Skeletal muscle tissue (tissue), 4 donors: ENCODE data around the gene TOR4A. TPM values are rescaled to one million over a fixed set of nuclear protein-coding genes. Genes with fewer than 3 reads are reported as not detected.

Source experiments
- H3K27ac ChIP-seq: one replicate; pipeline ENCODE4 v1.7.0; 2013; ENCODE audit warnings: mild to moderate bottlenecking, low read depth, low read length, inconsistent platforms
- H3K27me3 ChIP-seq, 3 donors: one replicate each; pipeline ENCODE4 v1.7.0; 2013; ENCODE audit warnings: low read length in 3 of 3; ENCODE audit not compliant: control insufficient read depth in 3 of 3, insufficient read depth in 3 of 3
- H3K36me3 ChIP-seq, 3 donors: one replicate each; pipeline ENCODE4 v1.7.0; 2013; ENCODE audit warnings: low read length in 3 of 3; ENCODE audit not compliant: control insufficient read depth in 3 of 3, insufficient read depth in 3 of 3
- H3K4me1 ChIP-seq, 3 donors: one replicate each; pipeline ENCODE4 v1.7.0; 2013; ENCODE audit warnings: low read length in 3 of 3, mild to moderate bottlenecking in 3 of 3; ENCODE audit not compliant: control insufficient read depth in 3 of 3, insufficient read depth in 3 of 3
- H3K4me3 ChIP-seq, 3 donors: one replicate each; pipeline ENCODE4 v1.7.0; 2013; ENCODE audit warnings: low read length in 3 of 3
- H3K9ac ChIP-seq, 3 donors: one replicate each; pipeline ENCODE4 v1.7.0; 2013; ENCODE audit warnings: low read length in 3 of 3, mild to moderate bottlenecking in 3 of 3, moderate library complexity in 2 of 3, low read depth in 1 of 3
- H3K9me3 ChIP-seq, 3 donors: one replicate each; pipeline ENCODE4 v1.7.0; 2013; ENCODE audit warnings: low read length in 3 of 3; ENCODE audit not compliant: control insufficient read depth in 3 of 3
- total RNA-seq: library from RNA; depleted of rRNA; stranded (reverse); fragments of >200 nt; gene quantifications from one replicate; pipeline ENCODE4 v1.2.3, GENCODE V29; 2014
- donor health status: Osteomylitis.

The TOR4A gene
- total RNA-seq, 1 donor from 2014 or later, result 2.1 TPM

GRCh38 chr9:137305798-137306065, 28.2 kb downstream of the TOR4A start:
- Histone ChIP-seq H3K4me1 (peaks cover 41 to 52% (median 43%) of the 10 kb centered on the region in 3 donors), H3K27me3 (peaks cover 18 to 66% (median 48%) of the 10 kb centered on the region in 3 donors), H3K27ac (peak overlapping the region; percentile 63), H3K9ac (peak overlapping the region in 1 of 3 donors; percentile 72), H3K9me3 (no peaks in the 10 kb centered on the region), H3K4me3 (peak overlapping the region; percentile 14 to 63 (median 61)), H3K36me3 (no peaks in the 10 kb centered on the region)

- peak overlapping the region; percentile 63 for H3K27ac ChIP-seq
- no peaks in the 10 kb centered on the region for H3K36me3 ChIP-seq
- H3K9me3 ChIP-seq, result no peaks in the 10 kb centered on the region
- H3K4me1 ChIP-seq, result peaks cover 42 to 52% (median 43%) of the 10 kb centered on the region in 3 donors
- peak overlapping the region in 2 of 3 donors; percentile 38 to 72 for H3K9ac ChIP-seq
- peaks cover 22 to 65% (median 46%) of the 10 kb centered on the region in 3 donors for H3K27me3 ChIP-seq
- H3K4me3 ChIP-seq, result peak overlapping the region in 2 of 3 donors; percentile 35 to 61
Observed at GRCh38 chr9:137306066-137306849, 28.7 kb downstream of the TOR4A start.

- H3K27me3 ChIP-seq, result peaks cover 25 to 66% (median 42%) of the 10 kb centered on the region in 3 donors
- no peaks in the 10 kb centered on the region for H3K36me3 ChIP-seq
- H3K4me3 ChIP-seq, result peak overlapping the region in 1 of 3 donors; percentile 22
- peak overlapping the region in 1 of 3 donors; percentile 14 for H3K9ac ChIP-seq
- H3K27ac ChIP-seq, result peak overlapping the region; percentile 63
- peaks cover 39 to 48% (median 41%) of the 10 kb centered on the region in 3 donors for H3K4me1 ChIP-seq
- H3K9me3 ChIP-seq, result no peaks in the 10 kb centered on the region
Observed at GRCh38 chr9:137306850-137307254, 29.3 kb downstream of the TOR4A start.

GRCh38 chr9:137307255-137308056, 29.9 kb downstream of the TOR4A start:
- H3K9ac ChIP-seq, result no peak overlapping the region
- H3K27me3 ChIP-seq, result peaks cover 25 to 66% (median 42%) of the 10 kb centered on the region in 3 donors
- no peak overlapping the region for H3K4me3 ChIP-seq
- no peaks in the 10 kb centered on the region for H3K36me3 ChIP-seq
- H3K4me1 ChIP-seq, result peaks cover 39 to 48% (median 41%) of the 10 kb centered on the region in 3 donors
- H3K27ac ChIP-seq, result no peak overlapping the region
- H3K9me3 ChIP-seq, result no peaks in the 10 kb centered on the region

- peaks cover 39 to 45% (median 41%) of the 10 kb centered on the region in 3 donors for H3K4me1 ChIP-seq
- H3K27me3 ChIP-seq, result peaks cover 30 to 64% (median 41%) of the 10 kb centered on the region in 3 donors
Observed at GRCh38 chr9:137308057-137308619, 30.6 kb downstream of the TOR4A start.

GRCh38 chr9:137309368-137310188, 32.1 kb downstream of the TOR4A start:
- H3K9me3 ChIP-seq, result no peaks in the 10 kb centered on the region
- peaks cover 28 to 54% (median 30%) of the 10 kb centered on the region in 3 donors for H3K27me3 ChIP-seq

More at GRCh38 chr9:137308057-137308619, 30.6 kb downstream of the TOR4A start:
- Histone ChIP-seq H3K27ac (no peak overlapping the region), H3K36me3 (no peaks in the 10 kb centered on the region), H3K4me3 (no peak overlapping the region), H3K9ac (no peak overlapping the region), H3K9me3 (no peaks in the 10 kb centered on the region)

GRCh38 chr9:137310189-137311052, 32.9 kb downstream of the TOR4A start:
- H3K27me3 ChIP-seq, result peaks cover 24 to 57% (median 30%) of the 10 kb centered on the region in 3 donors
- no peak overlapping the region for H3K4me3 ChIP-seq
- H3K9ac ChIP-seq, result peak overlapping the region in 1 of 3 donors; percentile 16
- H3K4me1 ChIP-seq, result peaks cover 21 to 28% (median 22%) of the 10 kb centered on the region in 3 donors
- H3K27ac ChIP-seq, result no peak overlapping the region
- no peaks in the 10 kb centered on the region for H3K9me3 ChIP-seq
- no peaks in the 10 kb centered on the region for H3K36me3 ChIP-seq

More at GRCh38 chr9:137309368-137310188, 32.1 kb downstream of the TOR4A start:
- H3K9ac ChIP-seq, result no peak overlapping the region
- no peak overlapping the region for H3K27ac ChIP-seq
- H3K36me3 ChIP-seq, result no peaks in the 10 kb centered on the region
- no peak overlapping the region for H3K4me3 ChIP-seq
- H3K4me1 ChIP-seq, result peaks cover 30 to 31% (median 30%) of the 10 kb centered on the region in 3 donors

- Histone ChIP-seq H3K36me3 (no peaks in the 10 kb centered on the region), H3K4me3 (no peak overlapping the region), H3K27me3 (peaks cover 17 to 48% (median 24%) of the 10 kb centered on the region in 3 donors), H3K9ac (peak overlapping the region in 1 of 3 donors; percentile 16), H3K4me1 (peaks cover 13 to 19% (median 15%) of the 10 kb centered on the region in 3 donors), H3K9me3 (no peaks in the 10 kb centered on the region), H3K27ac (no peak overlapping the region)
Observed at GRCh38 chr9:137311171-137311985, 33.9 kb downstream of the TOR4A start.
